Forelimb muscle (tissue), 1 donor: Measurements from ENCODE around the gene SPSB2. TPM values are rescaled to one million over a fixed set of nuclear protein-coding genes. Genes with fewer than 3 reads are reported as not detected.

ENCODE experiments used
- DNase-seq: peaks from one replicate; pipeline ENCODE4 v3.0.0-alpha.2; 2013; ENCODE audit warnings: low read depth
- polyA plus RNA-seq: library from polyadenylated mRNA; unstranded; fragments of 120-200 nt; gene quantifications from one replicate; pipeline ENCODE4 v1.2.1, GENCODE V29; 2013; ENCODE audit not compliant: insufficient read length

SPSB2 gene
- polyA plus RNA-seq, 1 donor, result 8.9 TPM

DNA sequence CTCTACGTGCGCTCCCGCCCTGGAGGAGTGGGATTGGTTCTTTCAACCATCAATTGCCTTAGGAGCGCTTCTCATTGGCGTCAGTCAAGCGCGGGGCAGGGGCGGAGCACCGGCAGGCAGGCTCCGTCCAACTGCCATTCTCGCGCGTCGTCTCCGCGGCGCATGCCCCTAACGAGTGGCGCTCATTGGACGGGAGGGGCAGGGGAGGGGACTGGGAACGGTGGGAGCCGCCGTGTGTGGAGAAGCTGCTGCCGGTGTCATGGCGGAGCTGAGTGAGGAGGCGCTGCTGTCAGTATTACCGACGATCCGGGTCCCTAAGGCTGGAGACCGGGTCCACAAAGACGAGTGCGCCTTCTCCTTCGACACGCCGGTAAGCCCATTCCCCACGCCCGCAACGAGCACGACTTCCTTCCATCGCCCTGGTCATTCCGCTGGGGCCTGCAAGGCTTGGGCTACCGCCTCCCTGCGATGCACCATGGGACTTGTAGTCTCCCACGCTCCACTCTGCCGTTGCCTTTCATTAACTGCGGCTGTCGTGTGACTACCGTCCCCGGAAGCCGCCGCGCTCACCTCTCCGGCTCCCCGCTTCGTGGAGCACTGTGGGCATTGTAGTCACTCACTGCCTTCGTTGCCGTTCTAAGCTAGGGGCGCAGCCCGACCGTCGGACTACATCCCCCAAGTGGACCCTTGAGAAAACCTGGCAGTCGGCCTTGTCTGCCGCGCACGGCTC, 21.0 kb downstream of the SPSB2 start, which contains the start of gene USP5:
TSS of gene USP5 (plus strand) at position 230 of the 730 bp plus-strand sequence. CDS start at position 260, 30 bp downstream.
- DNase-seq, result peak; percentile 99

- DNase-seq, result peak; percentile 95
Observed at GRCh38 chr12:6851153-6851920, 21.8 kb downstream of the SPSB2 start, which contains the start of gene CDCA3. Gene CDCA3 (minus strand): TSS chr12:6851286. CDS start chr12:6850952, 334 bp downstream.

GRCh38 chr12:6850796-6851152, 22.3 kb downstream of the SPSB2 start:
- DNase-seq, result no peak

GRCh38 chr12:6849976-6850560, 23.0 kb downstream of the SPSB2 start:
- DNase-seq, result no peak

- DNase-seq, result no peak
Observed at GRCh38 chr12:6849427-6849826, 23.7 kb downstream of the SPSB2 start.

- DNase-seq, result no peak
Observed at GRCh38 chr12:6847676-6848075, 25.4 kb downstream of the SPSB2 start.

DNA sequence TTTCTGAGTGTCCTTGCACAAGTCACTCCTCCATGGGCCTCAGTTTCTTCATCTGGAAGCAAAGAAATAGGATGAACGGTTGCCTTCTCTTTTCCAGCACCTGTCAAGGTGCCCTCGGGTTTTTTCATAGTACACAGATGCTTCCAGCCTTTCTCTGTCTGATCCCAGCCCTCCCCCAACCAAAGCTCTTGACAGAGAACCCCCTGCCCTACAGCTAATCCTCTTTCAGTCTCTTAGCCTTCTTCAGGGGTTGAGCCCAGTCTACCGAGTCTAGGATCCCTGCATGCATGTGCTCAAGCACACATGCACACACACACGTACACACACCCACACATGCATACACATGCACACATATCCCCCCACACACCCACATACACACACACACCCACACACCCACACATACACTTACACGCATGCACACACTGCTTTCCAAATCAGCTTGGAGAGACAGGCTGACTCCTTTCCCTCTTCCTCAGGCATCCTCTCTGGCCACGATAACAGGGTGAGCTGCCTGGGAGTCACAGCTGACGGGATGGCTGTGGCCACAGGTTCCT, 26.7 kb downstream of the SPSB2 start:
- no peak for DNase-seq

- no peak for DNase-seq
Observed at GRCh38 chr12:6845395-6845794, 27.7 kb downstream of the SPSB2 start.

GRCh38 chr12:6843118-6843902, 29.8 kb downstream of the SPSB2 start:
- DNase-seq, result no peak

- no peak for DNase-seq
Observed at GRCh38 chr12:6842075-6842474, 31.0 kb downstream of the SPSB2 start.

DNA sequence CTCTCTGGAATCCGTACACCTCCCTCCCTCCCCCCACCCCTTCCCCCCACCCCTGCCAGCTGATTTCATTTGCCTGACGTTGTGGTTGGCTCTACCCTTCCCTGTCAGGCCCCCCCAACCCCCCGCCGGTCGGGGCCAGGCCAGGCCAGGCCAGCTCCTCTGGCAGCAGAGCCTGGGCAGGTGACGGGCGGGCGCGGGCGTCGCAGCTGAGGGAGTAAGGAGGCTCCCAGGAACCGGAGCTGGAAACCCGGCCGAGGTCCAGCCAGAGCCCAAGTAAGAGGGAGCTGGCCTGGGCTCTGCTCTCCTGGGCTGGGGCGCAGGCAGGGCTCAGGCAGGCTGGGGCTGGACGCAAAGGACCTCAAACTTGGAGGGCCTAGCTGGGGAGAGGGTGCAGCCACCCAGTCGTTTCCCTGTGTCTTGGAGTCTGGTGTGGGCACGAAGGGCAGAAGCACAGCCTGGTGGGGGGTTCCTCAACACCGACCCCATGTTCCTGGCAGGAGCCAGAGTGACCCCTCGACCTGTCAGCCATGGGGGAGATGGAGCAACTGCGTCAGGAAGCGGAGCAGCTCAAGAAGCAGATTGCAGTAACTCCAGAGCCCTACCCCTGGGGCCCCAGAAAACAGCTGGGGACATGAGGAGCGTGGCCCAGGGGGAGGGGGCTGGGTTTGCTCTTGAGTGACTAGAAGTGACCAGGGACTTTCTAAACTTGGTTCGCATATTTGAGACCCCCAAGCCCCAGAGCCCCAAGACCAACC, 32.2 kb downstream of the SPSB2 start, which contains the start of gene GNB3:
TSS of gene GNB3 (plus strand) at position 165 of the 755 bp plus-strand sequence. CDS start at position 528, 363 bp downstream.
- no peak for DNase-seq

DNA sequence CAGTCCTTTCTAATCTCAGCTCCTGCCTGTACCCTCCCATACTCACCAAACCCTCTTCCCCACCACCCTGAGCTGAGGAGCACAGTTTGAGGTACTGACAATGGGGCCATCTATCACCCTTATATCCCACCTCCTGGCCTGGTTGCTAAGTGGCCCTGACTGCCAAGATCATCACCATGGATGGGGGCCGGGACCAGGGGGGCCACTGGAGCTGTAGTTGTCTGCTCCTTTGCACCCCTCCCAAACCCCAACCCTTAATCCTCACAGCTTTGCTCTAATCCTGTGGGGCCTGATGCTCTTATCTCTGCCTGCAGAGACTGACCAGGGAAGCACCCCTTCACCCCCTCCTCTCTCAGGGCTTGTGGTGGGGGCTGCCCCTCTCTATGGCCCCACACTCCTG, 32.8 kb downstream of the SPSB2 start:
- DNase-seq, result no peak

- DNase-seq, result no peak
Observed at GRCh38 chr12:6839482-6840201, 33.5 kb downstream of the SPSB2 start.

- DNase-seq, result no peak
Observed at GRCh38 chr12:6838854-6839253, 34.2 kb downstream of the SPSB2 start.

GRCh38 chr12:6837370-6838060, 35.6 kb downstream of the SPSB2 start:
- DNase-seq, result no peak

DNA sequence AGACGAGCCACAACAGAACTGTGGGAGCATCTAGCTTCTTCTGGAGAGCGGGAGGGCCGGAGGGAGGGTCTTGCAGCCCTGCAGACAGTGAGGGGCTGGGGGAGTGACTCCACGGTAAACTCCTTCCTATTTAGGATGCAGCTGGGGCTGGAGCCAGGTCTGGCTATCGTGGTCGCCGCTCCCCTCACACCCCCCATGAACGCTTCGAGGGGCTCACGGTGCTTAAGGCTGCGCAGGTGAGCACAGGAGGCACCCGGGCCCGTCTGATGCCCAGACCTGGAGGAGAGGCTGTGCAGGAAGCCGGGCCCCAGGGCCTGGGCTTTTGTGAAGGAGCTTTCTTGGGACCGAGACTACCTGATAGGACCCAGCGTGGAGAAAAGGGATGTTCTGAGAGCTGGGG, 36.3 kb downstream of the SPSB2 start:
- DNase-seq, result no peak

DNA sequence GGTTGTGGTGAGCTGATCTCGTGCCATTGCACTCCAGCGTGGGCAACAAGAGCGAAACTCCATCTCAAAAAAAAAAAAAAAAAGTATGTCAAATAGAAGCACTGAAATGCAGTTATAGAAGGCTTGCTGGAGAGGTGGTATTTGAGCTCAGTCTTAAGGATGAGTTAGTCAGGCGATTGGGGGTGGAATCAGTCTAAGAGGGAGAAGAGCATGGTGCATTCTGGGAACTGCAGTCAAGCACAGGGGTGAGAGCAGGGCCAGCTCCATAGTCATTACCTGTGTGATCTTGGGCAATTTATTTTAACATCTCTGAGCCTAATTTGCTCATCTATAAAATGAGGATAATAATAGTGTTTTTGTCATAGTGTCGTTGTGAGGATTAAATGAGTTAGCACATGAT, 38.2 kb downstream of the SPSB2 start:
- DNase-seq, result no peak

DNA sequence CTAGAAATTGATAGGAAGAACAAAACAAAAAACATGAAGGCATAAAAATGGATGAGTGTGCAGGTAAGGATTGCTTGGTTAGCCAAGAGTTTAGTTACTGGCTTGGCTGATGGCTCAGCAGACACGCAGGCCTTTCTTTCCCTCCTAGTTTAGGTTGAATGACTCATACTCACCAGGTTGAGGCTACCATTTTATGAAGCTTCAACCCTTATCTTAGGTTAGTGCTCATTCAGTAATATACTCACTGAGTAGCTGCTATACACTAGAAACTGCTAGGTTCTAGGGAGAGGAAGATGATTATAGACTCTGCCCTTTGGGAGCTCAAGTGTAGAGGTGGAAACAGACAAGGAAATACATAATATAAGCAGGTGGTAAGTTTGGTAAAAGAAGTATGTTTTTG, 38.8 kb downstream of the SPSB2 start:
- DNase-seq, result no peak

DNA sequence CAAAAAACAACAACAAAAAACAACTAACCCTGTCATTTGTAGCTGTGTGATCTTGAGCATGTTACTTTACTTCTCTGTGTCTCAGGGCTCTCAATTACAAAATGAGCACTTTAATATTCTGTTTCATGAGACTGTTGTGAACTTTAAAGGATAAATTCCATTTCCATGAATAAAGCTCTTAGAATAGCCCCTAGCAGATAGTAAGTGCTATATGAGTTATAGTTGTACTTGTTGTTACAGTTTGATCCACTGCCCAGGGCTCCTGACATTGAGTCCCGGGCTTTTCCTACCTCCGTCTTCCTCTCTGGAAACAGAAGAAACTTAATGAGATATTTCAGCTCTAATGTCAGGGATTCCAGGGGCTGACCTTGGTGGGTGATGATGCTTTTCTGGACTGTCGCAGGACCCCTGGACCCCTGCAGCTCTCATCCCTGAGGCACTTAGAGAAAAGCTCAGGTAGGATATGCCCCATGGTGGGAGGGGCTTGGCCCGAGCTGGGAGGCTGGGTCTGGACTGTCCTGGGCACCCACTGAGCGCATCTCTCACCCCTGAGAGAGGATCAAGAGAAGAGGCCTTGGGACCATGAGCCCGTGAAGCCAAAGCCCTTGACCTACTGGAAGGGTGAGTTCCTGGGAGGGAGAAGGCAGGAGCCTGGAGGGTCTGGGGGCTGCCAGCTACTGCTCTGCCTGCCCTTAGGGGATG, 39.8 kb downstream of the SPSB2 start:
- DNase-seq, result no peak
